CD4-positive, CD25-positive, alpha-beta regulatory T cell (primary cell): ENCODE results near the gene MAGI2. TPM values are rescaled to one million over a fixed set of nuclear protein-coding genes. Genes with fewer than 3 reads are reported as not detected.
"Not testable (repeated sequence)": the region's sequence is repeated elsewhere in the genome, so short reads cannot be mapped to it uniquely, and the experiment has no call there.

Experiments used
- ATAC-seq, 2 donors: fragments of 150-1000 bp; cut with Tn5 transposase; one replicate each; pipeline ENCODE4 v1.10.0; 2021; ENCODE audit warnings: low read depth in 2 of 2, moderate number of reproducible peaks in 2 of 2, moderate library complexity in 1 of 2
- DNase-seq, 3 donors: peaks; one replicate each; pipeline versions ENCODE4 v3.0.0 to v3.0.0-alpha.2; 2012 to 2022; ENCODE audit warnings: mixed read lengths in 1 of 3
- H3K27ac ChIP-seq: one replicate; pipeline ENCODE4 v1.7.0; 2013; ENCODE audit warnings: mild to moderate bottlenecking, low read length; ENCODE audit not compliant: insufficient read depth, poor library complexity, severe bottlenecking
- H3K27me3 ChIP-seq: one replicate; pipeline ENCODE4 v1.7.0; 2013; ENCODE audit warnings: low read length; ENCODE audit not compliant: control insufficient read depth, insufficient read depth
- H3K36me3 ChIP-seq: one replicate; pipeline ENCODE4 v1.7.0; 2013; ENCODE audit warnings: mild to moderate bottlenecking, low read length, moderate library complexity; ENCODE audit not compliant: control insufficient read depth, insufficient read depth
- H3K4me1 ChIP-seq: 2 replicates; pipeline ENCODE4 v1.7.0; 2013; ENCODE audit warnings: mild to moderate bottlenecking, low read length; ENCODE audit not compliant: insufficient read depth, control insufficient read depth, poor library complexity, severe bottlenecking
- H3K4me3 ChIP-seq: one replicate; pipeline ENCODE4 v1.7.0; 2013; ENCODE audit warnings: low read depth, mild to moderate bottlenecking, low read length, moderate library complexity
- H3K9me3 ChIP-seq, 2 experiments: 1 replicate in 1 of 2; 2 replicates in 1 of 2; pipeline ENCODE4 v1.7.0; 2013; ENCODE audit warnings: low read length in 2 of 2, mild to moderate bottlenecking in 1 of 2, moderate library complexity in 1 of 2; ENCODE audit not compliant: control insufficient read depth in 2 of 2
- H3K27ac Mint-ChIP-seq, 3 donors: one replicate each; pipeline ENCODE4 v1.8.0; 2020 to 2022; ENCODE audit warnings: mild to moderate bottlenecking in 3 of 3, mixed read lengths in 3 of 3, moderate library complexity in 2 of 3
- H3K27me3 Mint-ChIP-seq: one replicate; pipeline ENCODE4 v1.8.0; 2022; ENCODE audit warnings: mild to moderate bottlenecking, mixed read lengths
- H3K36me3 Mint-ChIP-seq: one replicate; pipeline ENCODE4 v1.8.0; 2020; ENCODE audit warnings: mixed read lengths
- H3K4me1 Mint-ChIP-seq, 4 donors: one replicate each; pipeline ENCODE4 v1.8.0; 2020 to 2022; ENCODE audit warnings: mixed read lengths in 4 of 4, mild to moderate bottlenecking in 1 of 4
- H3K4me3 Mint-ChIP-seq, 4 donors: one replicate each; pipeline ENCODE4 v1.8.0; 2020 to 2022; ENCODE audit warnings: mild to moderate bottlenecking in 4 of 4, mixed read lengths in 4 of 4, moderate library complexity in 3 of 4
- H3K9me3 Mint-ChIP-seq, 7 donors: one replicate each; pipeline ENCODE4 v1.8.0; 2020 to 2022; ENCODE audit warnings: mixed read lengths in 7 of 7, mild to moderate bottlenecking in 3 of 7, moderate library complexity in 2 of 7
- polyA plus RNA-seq, 4 donors: library from polyadenylated mRNA; unstranded; fragments of 300-500 nt; fragmentation: Illumina TruSeq; gene quantifications; one replicate each; pipeline ENCODE4 v1.2.3, GENCODE V29; 2021
- total RNA-seq: library from RNA; stranded (reverse); gene quantifications from one replicate; pipeline ENCODE4 v1.2.3, GENCODE V29; 2022

Gene MAGI2
- total and polyA plus RNA-seq, 5 donors from 2014 or later: not detected

DNA sequence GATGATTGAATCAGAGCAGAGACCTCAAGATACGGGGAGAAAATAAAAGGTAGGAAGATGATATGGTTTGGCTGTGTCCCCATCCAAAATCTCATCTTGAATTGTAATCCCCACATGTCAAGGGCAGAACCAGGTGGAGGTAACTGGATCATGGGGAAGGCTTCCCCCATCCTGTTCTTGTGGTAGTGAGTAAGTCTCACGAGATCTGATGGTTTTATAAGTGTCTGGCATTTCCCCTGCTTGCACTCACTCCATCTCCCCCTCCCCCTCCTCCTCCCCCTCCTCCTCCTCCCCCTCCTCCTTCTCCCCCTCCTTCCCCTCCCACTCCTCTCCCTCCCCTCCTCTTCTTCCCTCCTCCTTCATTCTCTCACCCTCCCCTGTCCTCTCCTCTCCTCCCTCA is 950.2 kb downstream of the MAGI2 start:
- not testable (repeated sequence) for H3K4me1 ChIP-seq, H3K27ac Mint-ChIP-seq, ATAC-seq, H3K4me1 Mint-ChIP-seq, DNase-seq, H3K9me3 Mint-ChIP-seq, H3K4me3 Mint-ChIP-seq, H3K27me3 ChIP-seq, H3K36me3 ChIP-seq, H3K27ac ChIP-seq, H3K27me3 Mint-ChIP-seq, H3K36me3 Mint-ChIP-seq, H3K4me3 ChIP-seq, H3K9me3 ChIP-seq

DNA sequence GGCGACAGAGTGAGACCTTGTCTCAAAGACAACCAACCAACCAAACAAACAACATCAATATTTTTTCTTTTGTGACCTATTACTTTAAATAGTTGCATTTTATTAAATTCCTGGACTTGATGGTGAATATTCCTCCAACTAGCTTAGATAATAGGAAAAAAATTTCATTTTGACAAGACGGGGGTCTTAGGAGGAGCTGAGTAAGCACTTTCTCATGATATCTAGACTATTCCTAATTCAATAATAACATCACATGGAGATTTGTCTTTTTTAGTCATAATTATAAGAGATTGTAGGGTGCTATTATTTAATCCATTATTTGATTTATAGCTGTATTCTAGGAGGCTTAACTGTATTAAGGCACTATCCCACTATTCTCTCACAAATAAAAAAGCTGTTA is 952.4 kb downstream of the MAGI2 start:
- Mint-ChIP-seq H3K4me1 (no peaks in the 10 kb centered on the region), H3K27ac (no peak overlapping the region), H3K36me3 (no peaks in the 10 kb centered on the region), H3K9me3 (peaks cover 0 to 7% (median 0%) of the 10 kb centered on the region in 7 donors), H3K27me3 (no peaks in the 10 kb centered on the region), H3K4me3 (no peak overlapping the region)
- Histone ChIP-seq H3K4me3 (no peak overlapping the region), H3K36me3 (no peaks in the 10 kb centered on the region), H3K27ac (no peak overlapping the region), H3K4me1 (no peaks in the 10 kb centered on the region), H3K9me3 (no peaks in the 10 kb centered on the region), H3K27me3 (no peaks in the 10 kb centered on the region)
- ATAC-seq: no peak
- DNase-seq: no peak

DNA sequence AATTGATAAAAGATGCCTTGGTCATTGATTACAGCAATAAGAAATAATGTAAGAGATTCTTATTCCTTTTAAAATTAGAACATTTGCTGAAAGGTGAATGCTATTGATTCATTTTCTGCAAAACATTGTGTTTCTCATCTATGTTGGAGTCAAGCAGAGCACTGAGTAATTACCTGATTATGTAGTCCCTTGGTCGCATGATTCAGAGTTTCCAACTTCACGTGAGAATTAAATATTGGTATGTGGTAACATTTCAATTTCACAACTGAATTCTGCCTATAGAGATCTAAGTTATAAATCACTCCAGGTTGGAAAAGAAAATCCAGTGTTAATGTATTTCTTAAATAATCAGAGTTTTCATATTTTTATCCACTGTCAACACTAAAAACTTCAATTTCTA is 953.5 kb downstream of the MAGI2 start:
- Mint-ChIP-seq H3K4me1 (no peaks in the 10 kb centered on the region), H3K4me3 (no peak overlapping the region), H3K36me3 (no peaks in the 10 kb centered on the region), H3K9me3 (peaks cover 0 to 7% (median 0%) of the 10 kb centered on the region in 7 donors), H3K27ac (no peak overlapping the region), H3K27me3 (no peaks in the 10 kb centered on the region)
- no peaks in the 10 kb centered on the region for H3K27me3 ChIP-seq
- DNase-seq (no peak), ATAC-seq (no peak)
- no peaks in the 10 kb centered on the region for H3K36me3 ChIP-seq
- no peaks in the 10 kb centered on the region for H3K4me1 ChIP-seq
- H3K4me3 ChIP-seq: no peak overlapping the region
- no peaks in the 10 kb centered on the region for H3K9me3 ChIP-seq
- H3K27ac ChIP-seq: no peak overlapping the region

DNA sequence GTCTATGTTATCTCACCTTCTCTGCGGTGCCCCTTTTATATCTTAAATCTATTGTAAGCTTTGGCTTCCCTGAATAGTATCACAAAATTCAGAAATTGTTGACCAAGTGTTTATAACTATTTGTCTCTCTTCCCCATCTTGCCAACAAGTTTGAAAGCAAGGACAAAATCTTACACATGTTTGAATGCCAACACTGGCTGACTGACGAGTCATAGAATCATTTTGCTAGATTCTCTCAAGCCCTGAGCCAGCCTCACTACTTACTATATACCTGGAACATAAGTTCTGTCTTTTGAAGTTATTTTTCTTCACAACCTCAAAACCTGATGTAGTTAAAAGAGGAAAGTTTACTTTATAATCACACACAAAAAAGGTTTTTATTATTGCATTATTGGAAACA is 954.2 kb downstream of the MAGI2 start:
- Mint-ChIP-seq H3K36me3 (no peaks in the 10 kb centered on the region), H3K4me3 (no peak overlapping the region), H3K4me1 (no peaks in the 10 kb centered on the region), H3K27me3 (no peaks in the 10 kb centered on the region), H3K9me3 (peaks cover 0 to 8% (median 0%) of the 10 kb centered on the region in 7 donors), H3K27ac (no peak overlapping the region)
- DNase-seq (no peak), ATAC-seq (no peak)
- Histone ChIP-seq H3K4me3 (no peak overlapping the region), H3K4me1 (no peaks in the 10 kb centered on the region), H3K9me3 (no peaks in the 10 kb centered on the region), H3K36me3 (no peaks in the 10 kb centered on the region), H3K27me3 (no peaks in the 10 kb centered on the region), H3K27ac (no peak overlapping the region)

DNA sequence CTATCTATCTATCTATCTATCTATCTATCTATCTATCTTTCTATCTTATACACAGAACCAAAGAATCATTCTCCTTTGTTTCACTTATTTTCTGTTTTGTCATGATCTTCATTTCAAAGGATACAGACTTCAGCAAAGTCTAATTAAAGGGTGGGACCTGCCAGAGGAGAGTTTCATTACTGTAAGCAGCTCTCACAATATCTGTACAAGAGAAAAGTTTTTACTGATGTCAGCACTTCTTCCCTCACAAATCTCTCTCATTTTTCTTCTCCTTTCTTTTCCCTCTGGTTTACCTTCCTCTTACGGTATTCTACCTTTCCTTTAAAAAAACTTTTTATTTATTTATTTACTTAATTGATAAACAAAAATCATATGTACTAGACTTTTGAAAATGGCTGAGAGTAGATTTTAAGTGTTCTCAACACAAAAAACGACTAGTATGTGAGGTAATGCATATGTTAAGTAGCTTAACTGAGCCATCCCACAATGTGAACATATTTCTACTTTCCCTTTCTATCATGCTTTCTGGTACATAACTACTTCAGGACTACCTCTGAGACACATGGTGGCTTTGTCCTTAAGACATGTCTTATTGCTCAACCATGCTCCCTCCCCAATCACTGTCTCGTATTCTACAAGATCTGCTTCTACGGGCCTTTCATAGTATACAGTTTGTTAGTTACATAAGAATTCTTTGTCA is 955.6 kb downstream of the MAGI2 start:
- no peak for DNase-seq
- Mint-ChIP-seq H3K4me1 (no peaks in the 10 kb centered on the region), H3K4me3 (no peak overlapping the region), H3K27ac (no peak overlapping the region), H3K9me3 (peaks cover 0 to 8% (median 0%) of the 10 kb centered on the region in 7 donors), H3K27me3 (no peaks in the 10 kb centered on the region), H3K36me3 (no peaks in the 10 kb centered on the region)
- H3K36me3 ChIP-seq: no peaks in the 10 kb centered on the region
- no peak overlapping the region for H3K27ac ChIP-seq
- H3K4me3 ChIP-seq: no peak overlapping the region
- H3K27me3 ChIP-seq: no peaks in the 10 kb centered on the region
- ATAC-seq: no peak
- H3K4me1 ChIP-seq: no peaks in the 10 kb centered on the region
- no peaks in the 10 kb centered on the region for H3K9me3 ChIP-seq

DNA sequence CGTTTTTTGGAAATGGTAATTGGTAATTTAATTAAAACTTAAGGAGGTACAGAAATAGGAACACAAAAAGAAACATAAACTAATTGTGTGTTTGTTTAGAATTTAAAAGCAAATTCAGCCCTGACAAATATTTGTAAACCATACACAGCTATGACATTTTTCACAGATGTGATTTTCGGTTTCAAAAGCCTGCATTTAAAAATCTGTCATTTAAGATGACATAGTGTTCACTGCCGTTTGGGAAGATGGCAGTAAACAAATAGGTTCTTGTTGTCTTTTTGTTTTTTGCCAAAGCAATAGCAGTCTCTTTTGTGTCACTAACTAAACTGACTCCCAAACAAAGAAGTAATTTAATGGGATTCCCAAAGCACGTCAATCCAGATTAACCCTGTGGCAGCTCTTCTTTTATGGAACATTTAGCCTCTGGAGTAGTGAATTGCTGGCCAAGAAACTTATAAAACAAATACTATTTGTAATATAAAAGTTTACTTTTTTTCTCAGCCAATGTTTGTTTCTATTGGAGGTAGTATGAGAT is 957.3 kb downstream of the MAGI2 start:
- Histone ChIP-seq H3K27ac (no peak overlapping the region), H3K27me3 (no peaks in the 10 kb centered on the region), H3K4me3 (no peak overlapping the region), H3K4me1 (no peaks in the 10 kb centered on the region), H3K9me3 (no peaks in the 10 kb centered on the region), H3K36me3 (no peaks in the 10 kb centered on the region)
- Mint-ChIP-seq H3K9me3 (peaks cover 0 to 4% (median 0%) of the 10 kb centered on the region in 7 donors), H3K4me1 (no peaks in the 10 kb centered on the region), H3K27me3 (no peaks in the 10 kb centered on the region), H3K36me3 (no peaks in the 10 kb centered on the region), H3K4me3 (no peak overlapping the region), H3K27ac (no peak overlapping the region)
- ATAC-seq (no peak), DNase-seq (no peak)

DNA sequence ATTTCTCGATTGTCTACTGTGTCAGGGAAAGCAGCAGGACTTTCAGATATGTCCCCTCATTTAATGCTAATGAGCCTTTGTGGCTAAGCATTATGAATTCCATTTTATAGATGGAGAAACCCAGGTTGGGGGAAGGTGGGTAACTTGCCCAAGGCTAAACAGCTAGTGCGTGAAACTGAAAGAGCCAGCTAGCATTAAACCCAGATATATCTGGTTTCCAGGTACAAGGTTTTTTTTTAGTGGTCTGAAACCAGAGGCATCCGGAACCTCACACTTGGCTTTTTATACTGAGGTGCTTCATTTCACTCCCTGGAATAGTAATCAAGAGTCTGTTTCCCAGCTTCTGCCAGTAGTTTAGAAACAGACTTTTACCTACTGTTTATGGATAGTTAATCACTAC is 960.1 kb downstream of the MAGI2 start:
- Mint-ChIP-seq H3K27me3 (no peaks in the 10 kb centered on the region), H3K4me1 (no peaks in the 10 kb centered on the region), H3K36me3 (no peaks in the 10 kb centered on the region), H3K4me3 (no peak overlapping the region), H3K9me3 (peaks cover 0 to 1% (median 0%) of the 10 kb centered on the region in 7 donors), H3K27ac (no peak overlapping the region)
- Histone ChIP-seq H3K36me3 (no peaks in the 10 kb centered on the region), H3K4me3 (no peak overlapping the region), H3K27ac (no peak overlapping the region), H3K4me1 (no peaks in the 10 kb centered on the region), H3K27me3 (no peaks in the 10 kb centered on the region), H3K9me3 (no peaks in the 10 kb centered on the region)
- ATAC-seq: no peak
- no peak for DNase-seq

DNA sequence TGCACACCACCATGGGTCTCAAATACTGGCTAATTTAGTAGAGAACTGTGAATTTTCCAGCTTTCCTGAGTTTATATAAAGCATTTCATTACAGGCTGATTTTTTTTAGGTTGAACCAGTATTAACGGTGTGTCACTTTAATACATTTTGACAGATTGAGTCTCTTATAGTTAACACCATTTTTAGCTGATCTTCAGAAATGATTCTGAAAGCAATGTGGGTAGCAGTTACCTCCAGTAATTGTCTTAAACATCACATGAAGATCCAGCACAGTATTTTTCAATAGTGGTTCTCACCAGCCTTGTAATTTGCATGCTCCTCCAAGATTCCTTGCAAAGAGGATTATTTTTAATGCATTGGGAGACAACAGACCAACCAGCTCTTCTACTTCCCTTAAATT is 961.3 kb downstream of the MAGI2 start:
- H3K27me3 Mint-ChIP-seq: no peaks in the 10 kb centered on the region
- no peak overlapping the region for H3K27ac Mint-ChIP-seq
- H3K4me1 Mint-ChIP-seq: no peaks in the 10 kb centered on the region
- no peaks in the 10 kb centered on the region for H3K36me3 Mint-ChIP-seq
- no peaks in the 10 kb centered on the region for H3K9me3 ChIP-seq
- ATAC-seq (no peak), DNase-seq (no peak)
- no peak overlapping the region for H3K4me3 ChIP-seq
- no peaks in the 10 kb centered on the region for H3K36me3 ChIP-seq
- no peaks in the 10 kb centered on the region for H3K4me1 ChIP-seq
- peaks cover 0 to 1% (median 0%) of the 10 kb centered on the region in 7 donors for H3K9me3 Mint-ChIP-seq
- H3K27me3 ChIP-seq: no peaks in the 10 kb centered on the region
- H3K27ac ChIP-seq: no peak overlapping the region
- H3K4me3 Mint-ChIP-seq: no peak overlapping the region
